GM18526 (cell line): ENCODE measurements around the gene ADAM22.

Experiments
- POLR2A ChIP-seq: IDR thresholded peaks from 3 replicates; pipeline ENCODE4 v1.6.1; 2011; ENCODE audit not compliant: insufficient read length; ENCODE audit errors: extremely low read depth

Gene ADAM22

GRCh38 chr7:87959336-87959735 lies 25.3 kb downstream of the ADAM22 start:
- no peak for TF ChIP-seq POLR2A

GRCh38 chr7:87960239-87960638 lies 26.2 kb downstream of the ADAM22 start:
- TF ChIP-seq POLR2A: no peak

DNA sequence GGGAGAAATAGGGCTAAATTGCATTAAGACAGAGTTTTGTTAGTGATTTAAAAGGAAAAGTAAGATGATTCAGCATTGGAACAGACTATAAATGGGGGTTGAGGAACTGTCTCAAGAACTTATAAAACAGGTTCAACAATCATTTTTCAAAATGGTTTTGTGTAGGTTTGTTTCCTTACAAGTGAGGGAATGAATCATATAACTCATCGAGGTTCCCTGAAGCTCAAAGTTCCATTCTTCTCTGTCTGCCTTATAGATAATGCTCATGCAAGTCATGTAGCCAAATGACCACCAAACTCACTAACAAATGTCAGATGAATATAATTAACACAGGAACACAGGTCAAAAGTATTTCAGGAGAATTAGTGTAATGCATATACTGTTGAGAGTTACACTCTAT lies 27.7 kb downstream of the ADAM22 start:
- TF ChIP-seq POLR2A: no peak

- TF ChIP-seq POLR2A: no peak
These were observed 32.2 kb downstream of the ADAM22 start for GRCh38 chr7:87966271-87966670.

- TF ChIP-seq POLR2A: no peak
These were observed 34.0 kb downstream of the ADAM22 start for GRCh38 chr7:87968021-87968420.

GRCh38 chr7:87982116-87982515 lies 48.1 kb downstream of the ADAM22 start:
- no peak for TF ChIP-seq POLR2A

DNA sequence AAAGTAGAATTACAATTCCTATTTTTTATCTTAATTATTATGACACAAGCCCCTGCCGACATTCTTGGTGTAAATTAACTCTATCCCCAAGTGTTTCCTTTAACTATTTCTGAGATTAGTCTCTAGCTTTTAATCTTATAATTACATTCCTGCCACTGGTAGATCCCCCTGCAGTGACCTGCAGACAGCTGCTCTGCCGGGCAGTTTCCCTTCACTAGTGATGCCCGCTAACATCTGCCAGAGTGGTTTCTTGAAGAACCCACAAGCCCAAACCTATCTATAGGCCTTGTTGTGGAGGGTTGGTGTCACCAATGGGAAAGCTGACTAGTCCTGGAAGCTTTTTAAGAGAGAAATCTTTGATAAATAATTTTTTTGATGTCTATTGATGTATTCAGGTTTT lies 50.0 kb downstream of the ADAM22 start:
- no peak for TF ChIP-seq POLR2A

DNA sequence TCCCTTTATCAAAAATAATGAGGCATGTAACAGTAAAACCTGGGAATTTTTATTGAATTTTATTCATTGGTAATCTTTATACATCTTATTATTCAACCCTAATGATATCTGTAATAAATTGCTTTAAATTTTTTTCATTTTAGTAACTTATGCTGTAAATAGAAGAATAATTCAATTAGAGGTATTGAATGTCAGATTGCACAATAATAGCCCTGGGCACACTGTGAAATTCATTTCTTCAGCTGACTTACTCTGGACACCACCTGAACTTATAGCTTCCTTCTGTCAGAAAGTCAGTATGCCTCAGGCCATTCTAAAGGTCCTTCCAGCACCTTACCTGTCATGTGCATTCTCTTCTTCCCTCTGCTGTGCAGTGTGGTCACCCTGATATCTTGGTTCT lies 59.2 kb downstream of the ADAM22 start:
- TF ChIP-seq POLR2A: no peak

- no peak for TF ChIP-seq POLR2A
These were observed 65.2 kb downstream of the ADAM22 start for GRCh38 chr7:87999261-87999660.

DNA sequence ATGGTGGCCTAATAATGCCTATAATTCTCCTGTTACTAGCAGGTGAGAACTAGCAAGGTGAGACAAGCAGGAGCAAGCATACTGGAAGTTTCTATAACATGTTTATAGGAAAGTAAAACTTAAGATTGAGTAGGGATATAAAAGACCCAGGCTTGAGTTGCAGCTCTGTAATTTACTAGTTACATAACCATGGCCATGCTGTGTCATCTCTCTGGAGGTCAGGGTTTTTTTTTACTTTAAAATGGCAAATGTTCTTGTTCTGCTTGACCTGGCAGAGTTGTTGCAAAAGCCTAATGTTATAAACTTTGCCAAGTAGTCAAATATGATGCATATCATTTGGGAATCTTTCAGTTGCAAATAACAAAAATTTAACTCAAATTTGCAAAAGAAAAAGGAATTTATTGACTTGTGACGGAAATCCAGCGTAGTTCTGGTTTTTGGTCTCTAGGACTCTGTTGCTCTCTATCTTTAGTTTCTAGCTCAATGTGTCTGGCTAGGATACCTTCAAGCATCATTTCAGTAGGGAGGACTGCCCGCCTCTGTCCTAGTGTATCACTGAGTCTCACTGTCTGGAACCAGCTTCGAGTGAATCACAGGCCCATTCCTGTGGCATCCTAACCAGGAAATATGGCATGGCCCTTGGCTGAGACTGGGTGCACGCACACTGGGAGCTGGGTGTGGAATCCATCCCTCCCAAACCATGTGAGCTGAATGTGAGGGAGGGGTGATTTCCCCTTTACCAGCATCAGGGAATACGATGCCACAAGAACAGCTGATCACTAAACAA lies 67.9 kb downstream of the ADAM22 start:
- TF ChIP-seq POLR2A: no peak

- no peak for TF ChIP-seq POLR2A
These were observed 68.6 kb downstream of the ADAM22 start for GRCh38 chr7:88002617-88003016.

DNA sequence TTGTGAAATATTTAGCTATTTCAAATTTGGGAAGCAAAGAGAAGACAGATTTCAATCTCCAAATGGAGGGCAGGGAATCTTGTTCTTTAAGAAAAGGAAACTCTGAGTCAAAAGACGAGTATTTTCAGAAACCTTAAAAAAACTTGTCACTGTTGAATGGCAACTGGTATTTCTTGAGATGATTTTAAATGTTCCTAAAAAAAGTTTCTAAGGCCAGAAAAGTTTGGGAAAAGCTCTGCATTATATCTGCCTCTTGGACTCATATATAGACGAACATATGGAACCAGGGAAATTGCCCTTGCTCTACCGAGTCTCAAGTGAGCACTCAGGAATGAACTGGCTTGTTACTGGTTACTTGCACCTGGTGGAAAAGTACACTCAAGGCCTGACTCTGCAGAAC lies 69.5 kb downstream of the ADAM22 start:
- TF ChIP-seq POLR2A: no peak

- no peak for TF ChIP-seq POLR2A
These were observed 71.1 kb downstream of the ADAM22 start for GRCh38 chr7:88005191-88005590.

- TF ChIP-seq POLR2A: no peak
These were observed 75.6 kb downstream of the ADAM22 start for GRCh38 chr7:88009651-88010050.

DNA sequence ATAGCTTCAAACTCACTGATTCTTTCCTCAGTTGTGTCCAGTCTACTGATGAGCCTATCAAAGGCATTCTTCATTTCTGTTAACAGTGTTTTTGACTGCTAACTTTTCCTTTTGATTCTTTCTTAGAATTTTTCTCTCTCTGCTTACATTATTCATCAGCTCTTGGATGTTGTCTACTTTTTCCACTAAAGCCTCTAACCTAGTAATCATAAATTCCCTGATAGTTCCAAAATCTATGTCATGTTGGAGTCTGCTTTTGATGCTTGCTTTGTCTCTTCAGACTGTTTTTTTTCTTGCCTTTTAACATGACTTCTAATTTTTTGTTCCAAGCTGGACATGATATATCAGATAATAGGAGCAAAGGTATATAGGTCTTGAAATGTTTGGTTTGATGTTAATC lies 78.0 kb downstream of the ADAM22 start:
- no peak for TF ChIP-seq POLR2A

- TF ChIP-seq POLR2A: no peak
These were observed 79.9 kb downstream of the ADAM22 start for GRCh38 chr7:88013981-88014380.

DNA sequence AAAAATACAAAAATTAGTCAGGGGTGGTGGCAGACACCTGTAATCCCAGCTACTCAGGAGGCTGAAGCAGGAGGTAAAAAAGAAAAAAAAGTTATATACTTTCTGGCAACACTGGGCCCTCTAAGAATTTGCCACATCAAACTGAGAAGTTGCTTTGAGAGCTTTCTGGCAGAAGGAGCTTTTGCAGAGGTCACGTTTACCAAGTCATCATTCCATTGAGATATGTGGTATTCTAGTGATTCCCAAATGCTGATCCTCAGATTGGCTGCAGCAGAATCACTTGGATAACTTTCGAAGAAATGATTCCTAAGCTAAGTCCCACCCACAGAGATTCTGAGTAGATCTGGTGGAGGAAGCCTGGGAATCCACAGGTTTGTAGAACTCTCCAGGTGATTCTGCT lies 80.5 kb downstream of the ADAM22 start:
- TF ChIP-seq POLR2A: no peak
